ENCODE results near the gene PPM1E. TPM values are rescaled to one million over a fixed set of nuclear protein-coding genes. Genes with fewer than 3 reads are reported as not detected.

PPM1E gene
- total RNA-seq: not detected
- 0.04 TPM for polyA plus RNA-seq (2013, experiment 1 of 2)
- polyA plus RNA-seq (2013, experiment 2 of 2): 0.10 TPM
- 0 to 0.31 (median 0) reads per million in 172 experiments for total RNA-seq

DNA sequence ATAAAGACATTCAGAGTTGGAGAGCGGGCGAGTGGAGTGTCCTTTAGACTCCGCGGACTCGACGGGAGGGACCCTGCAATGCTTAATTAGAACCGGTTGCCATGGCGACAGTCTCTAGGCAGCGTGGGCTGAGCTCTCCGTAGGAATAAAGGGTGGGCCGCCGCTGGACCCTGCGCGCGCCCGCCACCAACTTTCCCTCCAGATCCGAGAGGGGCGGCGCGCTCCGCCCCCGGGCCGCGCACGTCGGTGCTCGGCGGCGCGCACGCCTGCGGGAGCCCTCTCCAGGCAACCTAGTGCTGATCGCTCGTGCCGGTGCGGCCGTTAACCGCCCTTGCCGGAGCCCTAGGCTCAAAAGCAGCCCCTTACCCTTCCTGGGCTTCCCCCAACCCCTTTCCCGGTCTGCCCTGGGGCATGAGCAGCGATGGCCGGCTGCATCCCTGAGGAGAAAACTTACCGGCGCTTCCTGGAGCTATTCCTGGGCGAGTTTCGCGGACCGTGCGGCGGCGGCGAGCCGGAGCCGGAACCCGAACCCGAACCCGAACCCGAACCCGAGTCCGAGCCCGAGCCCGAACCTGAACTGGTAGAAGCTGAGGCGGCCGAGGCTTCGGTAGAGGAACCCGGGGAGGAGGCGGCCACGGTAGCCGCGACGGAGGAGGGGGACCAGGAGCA lies at the start of gene PPM1E:
Gene PPM1E (plus strand): TSS at position 278 of the 669 bp plus-strand sequence.
- Mint-ChIP-seq H3K27ac (no peak within 1 kb of the TSS), H3K9me3 (no peaks in the 10 kb centered on the region), H3K27me3 (peaks cover 76% of the 10 kb centered on the region), H3K36me3 (ENCODE audit: low read depth) (no peaks in the 10 kb centered on the region), H3K4me3 (peak within 1 kb of the TSS; percentile 91), H3K4me1 (ENCODE audit: low read depth) (peaks cover 6% of the 10 kb centered on the region)
- intact Hi-C loops (cut with DNase I, micrococcal nuclease): no loop called here
- H3K36me3 ChIP-seq (ENCODE audit: insufficient read depth, low read length): no peaks in the 10 kb centered on the region
- ATAC-seq (ENCODE audit: poor library complexity) (peak; percentile 73), DNase-seq (peak in 12 of 14 experiments; percentile 8 to 57 (median 26))
- TF ChIP-seq, protein P1, sequence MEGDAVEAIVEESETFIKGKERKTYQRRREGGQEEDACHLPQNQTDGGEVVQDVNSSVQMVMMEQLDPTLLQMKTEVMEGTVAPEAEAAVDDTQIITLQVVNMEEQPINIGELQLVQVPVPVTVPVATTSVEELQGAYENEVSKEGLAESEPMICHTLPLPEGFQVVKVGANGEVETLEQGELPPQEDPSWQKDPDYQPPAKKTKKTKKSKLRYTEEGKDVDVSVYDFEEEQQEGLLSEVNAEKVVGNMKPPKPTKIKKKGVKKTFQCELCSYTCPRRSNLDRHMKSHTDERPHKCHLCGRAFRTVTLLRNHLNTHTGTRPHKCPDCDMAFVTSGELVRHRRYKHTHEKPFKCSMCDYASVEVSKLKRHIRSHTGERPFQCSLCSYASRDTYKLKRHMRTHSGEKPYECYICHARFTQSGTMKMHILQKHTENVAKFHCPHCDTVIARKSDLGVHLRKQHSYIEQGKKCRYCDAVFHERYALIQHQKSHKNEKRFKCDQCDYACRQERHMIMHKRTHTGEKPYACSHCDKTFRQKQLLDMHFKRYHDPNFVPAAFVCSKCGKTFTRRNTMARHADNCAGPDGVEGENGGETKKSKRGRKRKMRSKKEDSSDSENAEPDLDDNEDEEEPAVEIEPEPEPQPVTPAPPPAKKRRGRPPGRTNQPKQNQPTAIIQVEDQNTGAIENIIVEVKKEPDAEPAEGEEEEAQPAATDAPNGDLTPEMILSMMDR (IDR thresholded peaks at IDR 0.05): no peak
- H3K9me3 ChIP-seq (ENCODE audit: control insufficient read depth in 1 of 2, insufficient read depth in 1 of 2, low read length in 2 of 2): peaks cover 0 to 8% of the 10 kb centered on the region in 2 experiments
- H3K4me3 ChIP-seq (ENCODE audit: low read length): peak within 1 kb of the TSS; percentile 67
- H3K27ac ChIP-seq (ENCODE audit: low read depth in 1 of 2, low read length in 2 of 2): no peak within 1 kb of the TSS
- ChIA-PET POLR2A (interaction anchor here (0.5 kb wide), 1 partner anchor 172 kb away, joined by 3 read pairs; no protein-coding TSS in a partner anchor), CTCF (interaction anchor here (1.0 to 1.3 kb wide), 2 partner anchors 11 to 39 kb away, joined by 3 read pairs; no protein-coding TSS in a partner anchor)
- peaks cover 14% of the 10 kb centered on the region for H3K4me1 ChIP-seq (ENCODE audit: insufficient read depth, low read length)
- peaks cover 34 to 46% of the 10 kb centered on the region in 2 experiments for H3K27me3 ChIP-seq (ENCODE audit: control insufficient read depth in 1 of 2, insufficient read depth in 2 of 2, low read length in 2 of 2)

DNA sequence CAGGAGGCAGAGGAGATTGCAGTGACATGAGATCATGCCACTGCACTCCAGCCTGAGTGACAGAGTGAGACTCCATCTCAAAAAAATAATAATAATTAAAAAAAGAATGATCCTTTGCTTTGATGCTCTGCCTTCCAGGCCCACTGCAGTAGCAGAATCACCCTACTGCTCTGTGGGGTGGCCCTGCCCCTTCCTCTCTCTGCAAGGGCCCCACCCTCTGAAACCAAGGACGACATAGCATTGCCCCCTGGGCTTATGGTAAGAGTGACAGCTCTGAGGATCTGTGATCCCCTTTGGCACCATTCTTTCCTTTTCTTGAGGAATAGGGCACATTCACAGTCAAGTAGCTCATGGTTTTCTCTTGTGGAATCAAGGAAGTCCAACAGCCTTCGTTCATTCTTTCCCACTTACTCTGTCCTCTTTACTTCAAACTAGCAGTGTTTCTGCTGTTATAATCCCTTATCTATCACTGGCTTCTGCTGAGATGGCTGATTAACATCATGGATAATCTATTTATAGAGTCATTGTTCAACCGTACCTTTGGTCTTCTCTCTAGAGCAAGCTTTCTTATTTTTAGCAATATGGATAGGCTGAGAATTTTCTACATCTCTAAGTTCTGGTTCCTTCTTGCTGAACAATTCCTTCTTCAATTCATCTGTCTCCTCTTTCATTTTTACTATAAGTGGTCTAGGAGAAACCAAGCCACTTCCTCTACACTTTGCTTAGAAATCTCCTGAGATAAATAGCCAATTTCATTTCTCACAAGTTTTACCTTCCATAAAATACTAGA lies 49.1 kb upstream of the PPM1E start:
- H3K4me1 ChIP-seq (ENCODE audit: insufficient read depth, low read length): no peaks in the 10 kb centered on the region
- peaks cover 53% of the 10 kb centered on the region for H3K36me3 Mint-ChIP-seq (ENCODE audit: low read depth)
- H3K27ac ChIP-seq (ENCODE audit: low read depth in 1 of 2, low read length in 2 of 2): no peak overlapping the region
- TF ChIP-seq, protein P1 (IDR thresholded peaks at IDR 0.05): no peak
- ATAC-seq (ENCODE audit: poor library complexity) (no peak), DNase-seq (no peak)
- H3K27me3 ChIP-seq (ENCODE audit: control insufficient read depth in 1 of 2, insufficient read depth in 2 of 2, low read length in 2 of 2): no peaks in the 10 kb centered on the region
- CTCF ChIA-PET: no interaction called here
- H3K4me3 Mint-ChIP-seq: no peak overlapping the region
- no peaks in the 10 kb centered on the region for H3K27me3 Mint-ChIP-seq
- H3K9me3 Mint-ChIP-seq: no peaks in the 10 kb centered on the region
- H3K27ac Mint-ChIP-seq: no peak overlapping the region
- intact Hi-C loops (cut with DNase I, micrococcal nuclease): loop anchor here in 1 of 2 experiments (5.0 kb wide), 1 partner anchor 184 kb away; no protein-coding TSS in a partner anchor
- peaks cover 22% of the 10 kb centered on the region for H3K36me3 ChIP-seq (ENCODE audit: insufficient read depth, low read length)
- POLR2A ChIA-PET: interaction anchor here (1.8 kb wide), 1 partner anchor 75 kb away, joined by 4 read pairs; no protein-coding TSS in a partner anchor
- no peaks in the 10 kb centered on the region for H3K4me1 Mint-ChIP-seq (ENCODE audit: low read depth)
- no peaks in the 10 kb centered on the region for H3K9me3 ChIP-seq (ENCODE audit: control insufficient read depth in 1 of 2, insufficient read depth in 1 of 2, low read length in 2 of 2)
- H3K4me3 ChIP-seq (ENCODE audit: low read length): no peak overlapping the region

DNA sequence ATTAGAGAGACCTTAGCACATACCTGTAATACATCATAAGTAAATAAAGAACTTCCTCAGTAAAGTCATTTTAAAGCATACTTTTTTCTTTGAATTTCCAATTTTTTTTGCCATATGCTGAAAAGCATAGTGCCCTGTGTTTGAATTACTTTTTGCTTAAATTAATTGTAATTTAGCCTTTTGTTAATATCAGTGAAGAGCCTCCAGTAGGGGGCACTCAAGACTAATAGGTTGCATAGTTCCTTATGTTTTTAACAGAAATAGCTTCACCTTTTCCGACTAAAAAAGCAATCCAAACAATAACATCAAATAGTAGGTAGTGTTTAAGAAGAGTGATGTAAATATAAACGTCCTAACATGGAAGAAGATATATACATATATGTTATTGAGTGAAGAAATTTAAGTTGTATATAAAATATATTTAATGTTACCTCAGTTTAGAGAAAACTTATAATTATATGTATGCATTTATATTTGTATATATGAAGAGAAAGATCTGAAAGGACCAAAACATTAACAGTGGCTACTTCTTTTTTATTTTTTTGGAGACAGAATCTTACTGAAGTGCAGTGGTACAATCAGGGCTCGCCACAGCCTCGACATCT lies 44.6 kb upstream of the PPM1E start:
- Mint-ChIP-seq H3K27me3 (no peaks in the 10 kb centered on the region), H3K4me1 (ENCODE audit: low read depth) (no peaks in the 10 kb centered on the region), H3K9me3 (no peaks in the 10 kb centered on the region), H3K36me3 (ENCODE audit: low read depth) (peaks cover 45% of the 10 kb centered on the region), H3K4me3 (no peak overlapping the region), H3K27ac (no peak overlapping the region)
- peaks cover 20% of the 10 kb centered on the region for H3K36me3 ChIP-seq (ENCODE audit: insufficient read depth, low read length)
- H3K27me3 ChIP-seq (ENCODE audit: control insufficient read depth in 1 of 2, insufficient read depth in 2 of 2, low read length in 2 of 2): no peaks in the 10 kb centered on the region
- no peak overlapping the region for H3K4me3 ChIP-seq (ENCODE audit: low read length)
- H3K27ac ChIP-seq (ENCODE audit: low read depth in 1 of 2, low read length in 2 of 2): no peak overlapping the region
- ATAC-seq (ENCODE audit: poor library complexity) (no peak), DNase-seq (peak in 9 of 14 experiments; percentile 3 to 70 (median 38))
- intact Hi-C loops (cut with DNase I, micrococcal nuclease): loop anchor here (1.0 kb wide), 1 partner anchor 294 kb away; no protein-coding TSS in a partner anchor
- H3K4me1 ChIP-seq (ENCODE audit: insufficient read depth, low read length): no peaks in the 10 kb centered on the region
- ChIA-PET POLR2A (interaction anchor here (1.0 kb wide), 1 partner anchor 294 kb away, joined by 4 read pairs; no protein-coding TSS in a partner anchor), CTCF (interaction anchor here (0.5 to 3.3 kb wide), 7 partner anchors 14 to 360 kb away, joined by 3 to 24 read pairs (median 3); no protein-coding TSS in a partner anchor)
- H3K9me3 ChIP-seq (ENCODE audit: control insufficient read depth in 1 of 2, insufficient read depth in 1 of 2, low read length in 2 of 2): no peaks in the 10 kb centered on the region
- TF ChIP-seq, protein P1 (IDR thresholded peaks at IDR 0.05): peak; percentile 85

Data from CD4-positive, alpha-beta T cell (primary cell).